GM12891 (cell line): ENCODE data around the gene DCAF15.

Source experiments
- POLR2A ChIP-seq: IDR thresholded peaks from 2 replicates; pipeline ENCODE4 v1.6.1; 2011; ENCODE audit warnings: low read depth, low read length, control low read depth
- POLR2AphosphoS5 ChIP-seq: IDR thresholded peaks from 2 replicates; pipeline ENCODE4 v1.6.1; 2011; ENCODE audit warnings: low read depth, low read length, control low read depth

DNA sequence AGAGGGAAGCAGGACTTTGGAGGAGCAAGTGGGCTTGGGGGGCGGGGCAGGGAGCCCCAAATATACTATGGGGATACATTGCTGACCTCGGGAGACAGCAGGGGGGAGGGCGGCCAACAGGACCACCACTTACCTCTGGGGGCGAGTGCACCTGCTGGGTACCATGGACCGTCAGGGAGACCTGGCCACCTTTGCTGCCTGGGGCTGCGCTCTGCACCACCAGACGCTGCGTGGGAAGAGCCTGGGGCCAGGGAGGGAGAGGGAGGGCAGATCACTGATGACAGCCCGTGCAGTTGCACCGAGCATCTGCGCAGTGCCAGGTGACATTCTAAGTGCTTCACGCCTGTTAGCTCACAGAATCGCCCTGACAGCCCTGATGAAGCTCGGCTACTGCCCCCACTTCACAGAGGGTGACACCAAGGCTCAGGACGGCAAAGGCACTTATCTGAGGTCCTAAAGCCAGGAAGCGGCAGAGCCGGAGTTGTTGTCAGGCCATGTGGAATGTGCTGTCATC lies 29.7 kb downstream of the DCAF15 start:
- TF ChIP-seq POLR2AphosphoS5 (no peak), POLR2A (no peak)
